Measurements from ENCODE around the gene NDST4.

The NDST4 gene

GRCh38 chr4:114870987-114871386 lies 242.4 kb downstream of the NDST4 start:
- Histone ChIP-seq H3K27me3 (replicated peaks; ENCODE audit: control insufficient read depth, insufficient read depth, low read length) (no peaks in the 10 kb centered on the region), H3K4me3 (replicated peaks; ENCODE audit: low read depth, low read length) (no peak overlapping the region), H3K36me3 (ENCODE audit: control insufficient read depth, insufficient read depth, low read length) (no peaks in the 10 kb centered on the region)
- TF ChIP-seq, protein P1, sequence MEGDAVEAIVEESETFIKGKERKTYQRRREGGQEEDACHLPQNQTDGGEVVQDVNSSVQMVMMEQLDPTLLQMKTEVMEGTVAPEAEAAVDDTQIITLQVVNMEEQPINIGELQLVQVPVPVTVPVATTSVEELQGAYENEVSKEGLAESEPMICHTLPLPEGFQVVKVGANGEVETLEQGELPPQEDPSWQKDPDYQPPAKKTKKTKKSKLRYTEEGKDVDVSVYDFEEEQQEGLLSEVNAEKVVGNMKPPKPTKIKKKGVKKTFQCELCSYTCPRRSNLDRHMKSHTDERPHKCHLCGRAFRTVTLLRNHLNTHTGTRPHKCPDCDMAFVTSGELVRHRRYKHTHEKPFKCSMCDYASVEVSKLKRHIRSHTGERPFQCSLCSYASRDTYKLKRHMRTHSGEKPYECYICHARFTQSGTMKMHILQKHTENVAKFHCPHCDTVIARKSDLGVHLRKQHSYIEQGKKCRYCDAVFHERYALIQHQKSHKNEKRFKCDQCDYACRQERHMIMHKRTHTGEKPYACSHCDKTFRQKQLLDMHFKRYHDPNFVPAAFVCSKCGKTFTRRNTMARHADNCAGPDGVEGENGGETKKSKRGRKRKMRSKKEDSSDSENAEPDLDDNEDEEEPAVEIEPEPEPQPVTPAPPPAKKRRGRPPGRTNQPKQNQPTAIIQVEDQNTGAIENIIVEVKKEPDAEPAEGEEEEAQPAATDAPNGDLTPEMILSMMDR (IDR thresholded peaks at IDR 0.05; ENCODE audit: insufficient read depth, low read length, poor library complexity, severe bottlenecking): no peak
- DNase-seq (ENCODE audit: extremely low read depth, insufficient read length): no peak

- Histone ChIP-seq H3K4me3 (replicated peaks; ENCODE audit: low read depth, low read length) (no peak overlapping the region), H3K36me3 (ENCODE audit: control insufficient read depth, insufficient read depth, low read length) (no peaks in the 10 kb centered on the region), H3K27me3 (replicated peaks; ENCODE audit: control insufficient read depth, insufficient read depth, low read length) (no peaks in the 10 kb centered on the region)
- TF ChIP-seq, protein P1 (IDR thresholded peaks at IDR 0.05; ENCODE audit: insufficient read depth, low read length, poor library complexity, severe bottlenecking): no peak
- no peak for DNase-seq (ENCODE audit: extremely low read depth, insufficient read length)
Observed at GRCh38 chr4:114866901-114867670, 246.3 kb downstream of the NDST4 start.

DNA sequence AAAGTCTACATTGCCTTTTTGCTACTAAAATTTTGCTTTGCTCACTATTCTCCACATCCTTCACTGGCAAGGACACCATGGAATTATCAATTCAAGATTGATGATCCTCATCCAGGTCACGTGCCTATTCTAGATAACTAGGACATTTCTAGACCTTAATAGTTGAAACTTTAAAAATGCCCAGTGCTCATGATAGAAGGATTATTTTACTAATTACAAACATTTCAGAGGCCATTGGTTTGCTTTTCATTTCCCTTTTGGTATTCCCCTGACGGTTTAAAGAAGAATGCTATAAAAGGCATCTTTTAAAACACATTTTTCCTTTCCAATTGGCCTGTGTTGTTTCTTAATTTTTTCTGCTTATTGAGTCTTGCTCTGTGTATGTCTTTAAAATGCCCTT lies 249.4 kb downstream of the NDST4 start:
- no peak for DNase-seq (ENCODE audit: extremely low read depth, insufficient read length)
- H3K36me3 ChIP-seq (ENCODE audit: control insufficient read depth, insufficient read depth, low read length): no peaks in the 10 kb centered on the region
- no peak overlapping the region for H3K4me3 ChIP-seq (replicated peaks; ENCODE audit: low read depth, low read length)
- TF ChIP-seq, protein P1 (IDR thresholded peaks at IDR 0.05; ENCODE audit: insufficient read depth, low read length, poor library complexity, severe bottlenecking): no peak
- H3K27me3 ChIP-seq (replicated peaks; ENCODE audit: control insufficient read depth, insufficient read depth, low read length): no peaks in the 10 kb centered on the region

DNA sequence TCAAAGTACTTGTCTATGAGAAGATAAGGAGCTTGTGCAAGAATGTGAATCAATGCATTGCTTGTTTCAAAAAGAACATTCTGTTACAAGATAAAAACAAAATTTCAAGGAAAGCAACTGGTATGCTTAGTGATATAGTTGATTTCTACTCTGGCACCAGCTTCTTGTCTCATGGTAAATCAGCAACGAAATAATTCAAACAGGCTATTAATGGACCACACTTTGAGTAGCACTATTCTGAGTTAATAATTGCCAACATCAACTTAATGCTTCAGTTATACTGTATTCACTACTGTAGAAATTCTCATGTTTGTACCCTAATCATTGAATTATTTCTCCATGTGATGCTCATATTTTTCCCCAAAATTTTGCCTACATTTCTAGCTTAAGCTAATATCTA lies 252.6 kb downstream of the NDST4 start:
- no peaks in the 10 kb centered on the region for H3K27me3 ChIP-seq (replicated peaks; ENCODE audit: control insufficient read depth, insufficient read depth, low read length)
- H3K4me3 ChIP-seq (replicated peaks; ENCODE audit: low read depth, low read length): no peak overlapping the region
- H3K36me3 ChIP-seq (ENCODE audit: control insufficient read depth, insufficient read depth, low read length): no peaks in the 10 kb centered on the region
- DNase-seq (ENCODE audit: extremely low read depth, insufficient read length): no peak
- TF ChIP-seq, protein P1 (IDR thresholded peaks at IDR 0.05; ENCODE audit: insufficient read depth, low read length, poor library complexity, severe bottlenecking): no peak

DNA sequence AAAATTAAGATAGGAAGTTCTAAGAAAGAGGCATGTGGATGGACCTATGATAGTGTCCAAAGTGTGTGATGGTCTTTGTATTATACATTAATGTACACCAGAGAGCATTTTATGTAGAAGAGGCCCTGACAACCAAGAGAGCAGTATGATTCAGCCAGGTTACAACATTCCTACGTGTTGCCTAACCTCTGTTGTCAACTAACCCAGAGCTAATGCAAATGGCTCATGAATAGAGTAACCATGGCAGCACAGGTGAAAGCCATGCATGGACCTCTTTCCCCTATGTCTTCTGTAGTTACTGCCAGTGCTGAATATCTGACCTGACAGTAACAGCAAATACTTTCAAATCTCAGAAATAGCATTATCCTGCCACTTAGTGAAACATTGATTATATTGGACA lies 255.6 kb downstream of the NDST4 start:
- no peaks in the 10 kb centered on the region for H3K36me3 ChIP-seq (ENCODE audit: control insufficient read depth, insufficient read depth, low read length)
- TF ChIP-seq, protein P1 (IDR thresholded peaks at IDR 0.05; ENCODE audit: insufficient read depth, low read length, poor library complexity, severe bottlenecking): no peak
- H3K27me3 ChIP-seq (replicated peaks; ENCODE audit: control insufficient read depth, insufficient read depth, low read length): no peaks in the 10 kb centered on the region
- H3K4me3 ChIP-seq (replicated peaks; ENCODE audit: low read depth, low read length): no peak overlapping the region
- no peak for DNase-seq (ENCODE audit: extremely low read depth, insufficient read length)
